ENCODE data around the gene NCAPH2. TPM values are rescaled to one million over a fixed set of nuclear protein-coding genes. Genes with fewer than 3 reads are reported as not detected.

NCAPH2 gene
- total and polyA plus RNA-seq, 2 of the 8 experiments (the other 6 are each of a cell fraction or from before 2014, with no cell fraction given): 62.2 to 81.6 TPM

GRCh38 chr22:50504369-50505211 lies 3.4 kb upstream of the NCAPH2 start:
- Histone ChIP-seq H3K27ac (ENCODE audit: low read depth, low read length) (no peak overlapping the region), H3K36me3 (ENCODE audit: control insufficient read depth in 2 of 4, insufficient read depth in 4 of 4, low read length in 3 of 4) (peaks cover 0 to 15% (median 0%) of the 10 kb centered on the region in 4 experiments; a peak in 2 of 8 replicates), H3K23me2 (ENCODE audit: low read depth, low read length) (peaks cover 11% of the 10 kb centered on the region; the same call in 1 of the 2 replicates), H3K18ac (ENCODE audit: extremely low read depth, low read length) (no peak overlapping the region), H3K4me1 (replicated peaks in 1 of 4; ENCODE audit: control insufficient read depth in 3 of 4, insufficient read depth in 4 of 4, low read length in 3 of 4) (peaks cover 2 to 8% (median 5%) of the 10 kb centered on the region in 4 experiments), H3K4me2 (ENCODE audit: insufficient read depth in 1 of 2, low read depth in 2 of 2, low read length in 2 of 2) (no peak overlapping the region), H3K79me1 (ENCODE audit: low read depth, low read length) (peaks cover 9% of the 10 kb centered on the region; the same call in 1 of the 2 replicates), H3K23ac (ENCODE audit: insufficient read length) (no peak overlapping the region), H3K9ac (replicated peaks in 1 of 4; ENCODE audit: extremely low read depth in 1 of 4, low read depth in 3 of 4, low read length in 3 of 4) (no peak overlapping the region), H2BK20ac (ENCODE audit: low read length) (no peak overlapping the region), H4K5ac (ENCODE audit: insufficient read length, low read depth, low read length) (no peak overlapping the region), H4K8ac (ENCODE audit: extremely low read depth, insufficient read depth, low read length) (no peak overlapping the region), H3K79me2 (ENCODE audit: control insufficient read depth in 1 of 2, insufficient read depth in 2 of 2, low read length in 2 of 2) (peaks cover 0 to 13% of the 10 kb centered on the region in 2 experiments; a peak in 2 of 4 replicates), H2BK15ac (ENCODE audit: low read length) (no peak overlapping the region), H3K9me3 (ENCODE audit: insufficient read depth in 2 of 2, low read depth in 1 of 2, low read length in 1 of 2) (no peaks in the 10 kb centered on the region), H4K20me1 (replicated peaks in 1 of 2; ENCODE audit: control insufficient read depth in 1 of 2, insufficient read depth in 2 of 2, low read length in 2 of 2) (peaks cover 0 to 18% of the 10 kb centered on the region in 2 experiments), H3K56ac (replicated peaks; ENCODE audit: insufficient read length, low read depth, low read length) (no peak overlapping the region), H2AK5ac (ENCODE audit: low read depth, low read length) (no peak overlapping the region), H3K14ac (ENCODE audit: insufficient read length) (no peak overlapping the region), H4K91ac (replicated peaks; ENCODE audit: insufficient read length, low read length) (no peak overlapping the region), H2AFZ (ENCODE audit: low read length) (no peak overlapping the region), H3K4ac (replicated peaks; ENCODE audit: insufficient read length, low read depth, low read length) (no peak overlapping the region), H3K27me3 (replicated peaks in 1 of 4; ENCODE audit: control insufficient read depth in 3 of 4, extremely low read depth in 1 of 4, insufficient read depth in 3 of 4, low read length in 3 of 4) (no peaks in the 10 kb centered on the region), H2BK12ac (ENCODE audit: low read depth, low read length) (no peak overlapping the region), H2BK120ac (replicated peaks; ENCODE audit: low read depth, low read length) (no peak overlapping the region), H3K4me3 (ENCODE audit: extremely low read depth in 1 of 4, insufficient read depth in 2 of 4, low read depth in 3 of 4, low read length in 4 of 4) (no peak overlapping the region), H2BK5ac (ENCODE audit: low read depth, low read length) (no peak overlapping the region)
- no peak for DNase-seq (ENCODE audit: low read depth in 1 of 2, low spot score in 2 of 2)
- POLR2A ChIA-PET (ENCODE audit: partially characterized antibody): interaction anchor here (1.1 to 2.7 kb wide), 2 partner anchors 13 to 20 kb away, joined by 3 to 17 read pairs; partner anchors contain the start of gene MIOX
- TF ChIP-seq E2F6 (IDR thresholded peaks at IDR 0.05) (no peak), MAFK (IDR thresholded peaks at IDR 0.05; ENCODE audit: low read depth, low read length) (no peak), TCF12 (IDR thresholded peaks at IDR 0.05; ENCODE audit: low read depth, low read length) (no peak), JUN (IDR thresholded peaks at IDR 0.05; ENCODE audit: low read depth, low read length) (no peak), CTBP2 (IDR thresholded peaks at IDR 0.05; ENCODE audit: borderline replicate concordance, insufficient read depth, insufficient read length, low read length) (no peak), POLR2A (IDR thresholded peaks at IDR 0.05; ENCODE audit: control extremely low read depth in 1 of 2, low read depth in 2 of 2, low read length in 2 of 2) (no peak), RAD21 (IDR thresholded peaks at IDR 0.05 in 1 of 2, conservative IDR thresholded peaks at IDR 0.05 in 1 of 2; ENCODE audit: low read depth in 2 of 2, low read length in 2 of 2) (no peak)
- FAIRE-seq: no peak
- 97% methylated on average over 16 of the region's 44 CpGs; no CpG with 5 or more reads in 1 of the 2 experiments for WGBS, 2 experiments (ENCODE audit: extremely low coverage in 1 of 2, insufficient coverage in 1 of 2, insufficient read length in 1 of 2, insufficient replicate concordance in 2 of 2, low coverage in 1 of 2, low lambda C conversion rate in 2 of 2, missing lambda C conversion rate in 1 of 2)
- CTCF ChIA-PET (ENCODE audit: partially characterized antibody): interaction anchor here (0.5 to 2.7 kb wide), 3 partner anchors 10 to 146 kb away, joined by 3 to 11 read pairs (median 3); no protein-coding TSS in a partner anchor

Data from H1 (cell line).